NCI-H524 treated with DMSO at 0.1 percent for 48 hours (cell line): ENCODE measurements around the gene GRIA4.

Experiments used
- DNase-seq: peaks from one replicate; lab custom pipeline; 2025; lab: John Stamatoyannopoulos, UW

GRIA4 gene

GRCh38 chr11:105789579-105790420, 179.9 kb downstream of the GRIA4 start:
- no peak for DNase-seq

GRCh38 chr11:105790840-105791239, 181.0 kb downstream of the GRIA4 start:
- no peak for DNase-seq

GRCh38 chr11:105793092-105793491, 183.2 kb downstream of the GRIA4 start:
- DNase-seq = no peak

DNA sequence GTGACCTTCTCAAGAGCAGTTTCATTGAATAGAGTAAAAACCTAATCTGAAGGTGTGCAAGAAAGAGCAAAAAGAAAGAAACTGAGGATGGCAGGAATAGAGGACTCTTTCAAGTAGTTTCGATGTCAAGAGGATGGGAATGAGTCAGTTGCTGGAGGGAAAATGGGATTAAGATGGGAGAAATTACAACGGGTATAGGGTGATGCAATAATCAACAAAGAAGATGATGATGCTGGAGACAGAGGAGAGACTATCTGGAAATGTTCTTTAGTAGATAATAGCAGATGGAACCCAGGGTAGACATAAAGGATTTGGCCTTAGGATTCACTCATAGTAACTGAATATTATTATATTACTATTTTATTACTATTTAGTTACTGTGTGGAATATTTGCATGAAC, 189.4 kb downstream of the GRIA4 start:
- DNase-seq = no peak

- no peak for DNase-seq
Observed at GRCh38 chr11:105799728-105800462, 190.0 kb downstream of the GRIA4 start.

GRCh38 chr11:105802390-105802789, 192.5 kb downstream of the GRIA4 start:
- DNase-seq = no peak

GRCh38 chr11:105811242-105811641, 201.4 kb downstream of the GRIA4 start:
- no peak for DNase-seq

DNA sequence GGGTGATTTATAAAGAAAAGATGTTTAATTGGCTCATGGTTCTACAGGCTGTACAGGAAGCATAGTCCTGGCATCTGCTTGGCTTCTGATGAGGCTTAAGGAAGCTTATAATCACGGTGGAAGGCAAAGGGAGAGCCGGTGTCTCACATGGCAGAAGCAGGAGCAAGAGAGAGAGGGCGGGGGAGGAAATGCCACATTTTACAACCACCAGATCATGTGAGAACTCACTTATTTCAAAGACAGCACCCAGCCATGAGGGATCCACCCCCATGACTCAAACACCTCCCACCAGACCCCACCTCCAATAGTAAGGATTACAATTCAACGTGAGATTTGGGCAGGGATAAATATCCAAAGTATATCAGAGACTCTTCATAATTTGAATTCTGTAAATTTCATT, 211.5 kb downstream of the GRIA4 start:
- DNase-seq = no peak

DNA sequence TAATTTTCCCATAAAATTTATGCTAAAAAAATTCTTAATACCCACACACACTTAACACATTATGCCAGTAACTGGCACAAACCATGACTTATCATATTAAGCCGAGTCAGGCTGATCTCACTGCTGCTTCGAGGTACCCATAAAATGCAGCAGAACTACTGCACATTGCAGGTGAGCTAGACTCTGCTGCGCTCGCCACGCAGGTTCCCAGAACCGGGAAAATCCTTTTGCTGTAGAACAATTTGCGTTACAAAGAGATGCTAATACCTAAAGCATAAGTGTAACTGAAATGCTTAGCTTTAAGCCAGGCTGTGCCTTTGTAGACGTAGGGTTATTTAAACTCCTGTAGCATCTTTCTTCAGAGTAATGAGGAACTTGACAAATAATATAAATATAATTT, 211.9 kb downstream of the GRIA4 start:
- no peak for DNase-seq

- no peak for DNase-seq
Observed at GRCh38 chr11:105823495-105824033, 213.7 kb downstream of the GRIA4 start.

DNA sequence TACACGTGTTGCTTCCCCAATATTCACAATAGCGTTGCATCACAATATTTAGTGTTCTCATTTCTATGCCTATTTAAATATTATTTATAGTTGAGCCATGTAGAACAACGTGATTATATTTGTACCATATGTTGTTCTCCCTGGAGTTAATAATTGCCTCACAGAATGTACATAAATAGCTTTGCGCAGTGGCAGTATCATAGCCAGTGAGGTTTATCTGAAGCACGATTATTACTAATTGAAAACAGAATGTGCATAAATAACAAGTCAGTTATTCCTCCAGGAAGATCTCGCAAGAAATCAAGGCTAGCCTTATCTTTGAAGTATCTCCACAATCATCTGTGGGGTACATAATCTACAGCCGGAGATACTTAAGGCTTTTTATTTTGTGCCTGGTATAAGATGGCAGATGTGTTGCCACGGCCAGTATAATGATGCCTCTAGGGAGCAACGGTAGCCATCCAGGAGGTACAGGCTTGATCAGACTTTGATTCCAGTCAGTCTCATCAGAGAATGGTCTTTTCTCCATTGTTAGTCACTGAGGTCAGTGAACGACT, 214.7 kb downstream of the GRIA4 start:
- DNase-seq = no peak

- no peak for DNase-seq
Observed at GRCh38 chr11:105825141-105825540, 215.3 kb downstream of the GRIA4 start.

GRCh38 chr11:105827906-105828305, 218.0 kb downstream of the GRIA4 start:
- no peak for DNase-seq

GRCh38 chr11:105829084-105829483, 219.2 kb downstream of the GRIA4 start:
- no peak for DNase-seq

DNA sequence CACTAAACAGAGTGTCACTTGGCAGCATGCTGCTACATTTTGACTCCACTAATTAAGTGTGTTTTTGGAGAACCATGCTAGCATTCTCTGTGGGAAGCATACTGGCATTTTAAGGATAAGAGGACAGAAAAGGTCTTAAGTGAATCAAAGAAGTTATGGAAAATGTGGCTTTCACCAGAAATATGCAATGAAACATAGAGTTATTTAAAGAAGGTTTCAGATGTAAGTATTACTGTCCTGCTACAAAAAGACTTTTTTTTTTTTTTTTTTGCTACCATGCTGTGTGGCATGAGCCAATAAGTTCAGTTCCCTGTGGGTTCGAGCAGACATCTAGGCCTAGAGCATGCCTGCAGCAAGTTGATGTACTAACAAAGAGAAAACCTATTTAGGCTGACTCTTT, 224.6 kb downstream of the GRIA4 start:
- no peak for DNase-seq

- DNase-seq = no peak
Observed at GRCh38 chr11:105838668-105839384, 229.0 kb downstream of the GRIA4 start.

DNA sequence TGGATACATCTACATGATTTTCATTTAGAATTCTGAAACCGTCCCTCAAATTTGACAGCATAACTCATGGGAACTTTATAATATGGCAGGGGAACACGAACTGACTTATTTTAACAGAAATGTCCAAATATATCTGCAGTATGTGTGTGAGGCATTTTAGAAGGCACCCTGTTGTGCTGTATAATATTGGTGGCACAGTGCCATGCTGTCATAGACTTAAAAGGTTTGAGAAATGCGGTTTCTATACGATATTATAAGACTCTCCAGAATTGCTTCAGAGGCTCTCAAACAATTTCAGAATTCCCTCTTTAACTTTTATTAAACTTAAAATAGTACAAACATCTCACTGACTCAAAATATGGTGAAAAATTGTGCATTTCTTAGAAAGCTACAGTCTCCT, 230.5 kb downstream of the GRIA4 start:
- DNase-seq = no peak

DNA sequence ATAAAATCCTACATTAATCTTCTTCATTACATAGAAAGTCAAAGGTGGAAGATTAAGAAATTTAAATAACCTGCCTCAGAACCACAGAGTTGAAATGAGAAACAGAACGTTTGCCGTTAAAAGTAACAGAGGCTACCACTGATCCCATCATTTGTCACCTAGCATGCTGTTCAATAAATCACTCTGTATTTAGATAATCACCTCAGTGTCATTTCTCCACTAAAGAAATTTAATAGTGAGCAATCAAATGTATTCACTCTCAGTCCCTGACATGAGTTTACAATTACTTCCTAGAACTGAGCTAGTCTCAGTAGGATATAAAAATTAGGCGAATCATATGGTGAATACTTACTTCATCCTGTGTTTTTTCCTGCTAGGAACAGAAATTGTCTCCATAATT, 242.5 kb downstream of the GRIA4 start:
- DNase-seq = no peak

GRCh38 chr11:105854269-105854668, 244.4 kb downstream of the GRIA4 start:
- no peak for DNase-seq

- DNase-seq = no peak
Observed at GRCh38 chr11:105856954-105857353, 247.1 kb downstream of the GRIA4 start.

DNA sequence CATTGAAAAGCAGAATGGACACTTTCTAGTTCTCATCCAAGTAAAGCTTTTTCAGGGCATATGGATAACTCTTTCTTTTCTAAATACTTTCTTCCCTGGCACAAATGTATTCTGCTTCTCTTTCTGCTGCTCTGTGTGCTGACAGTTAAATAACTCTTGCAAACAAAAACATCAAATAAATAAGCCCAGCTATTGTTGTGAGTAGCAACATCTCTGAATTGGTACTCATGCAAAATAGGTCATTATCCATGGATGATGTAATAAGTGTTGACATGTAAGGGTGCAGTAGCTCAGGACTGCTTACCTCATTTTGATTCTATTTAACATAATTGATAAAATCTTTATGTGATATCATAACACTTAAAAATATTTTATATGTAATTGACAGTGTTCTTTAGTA, 247.9 kb downstream of the GRIA4 start:
- no peak for DNase-seq

DNA sequence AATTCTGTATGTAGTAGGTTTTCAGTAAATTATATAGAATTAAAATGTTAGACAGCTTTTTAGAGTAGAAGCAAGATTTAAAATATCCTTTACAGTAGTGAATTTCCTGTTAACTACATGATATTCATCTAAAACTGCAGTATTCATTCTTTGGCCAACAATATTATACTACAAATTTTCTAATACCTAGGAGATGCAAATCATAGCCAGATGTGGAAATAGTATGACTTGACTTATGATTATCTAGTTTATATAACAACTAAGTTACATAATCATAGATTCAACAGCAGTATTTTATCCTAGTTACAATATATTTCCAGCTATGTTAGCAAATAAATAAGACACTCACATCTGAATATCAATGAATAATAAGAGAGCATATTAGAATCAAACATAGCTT, 249.0 kb downstream of the GRIA4 start:
- DNase-seq = no peak
